Fibroblast of mammary gland (primary cell): ENCODE measurements around the gene HDGFL1.
A peak's percentile ranks its signal among the peaks of the same experiment; 100 is the strongest.

ENCODE experiments used
- DNase-seq: peaks from one replicate; pipeline ENCODE4 v3.0.0-alpha.2; 2010; ENCODE audit warnings: low read depth
- H3K4me3 ChIP-seq: 2 replicates; pipeline ENCODE4 v1.5.1; 2011; ENCODE audit warnings: low read depth, mild to moderate bottlenecking, low read length, moderate library complexity; ENCODE audit not compliant: control insufficient read depth
- TF ChIP-seq, protein P1 (sequence below): conservative IDR thresholded peaks from 2 replicates; pipeline ENCODE4 v1.5.1; 2011; ENCODE audit warnings: low read depth, low read length, inconsistent platforms; ENCODE audit not compliant: control insufficient read depth, insufficient read depth

The HDGFL1 gene

DNA sequence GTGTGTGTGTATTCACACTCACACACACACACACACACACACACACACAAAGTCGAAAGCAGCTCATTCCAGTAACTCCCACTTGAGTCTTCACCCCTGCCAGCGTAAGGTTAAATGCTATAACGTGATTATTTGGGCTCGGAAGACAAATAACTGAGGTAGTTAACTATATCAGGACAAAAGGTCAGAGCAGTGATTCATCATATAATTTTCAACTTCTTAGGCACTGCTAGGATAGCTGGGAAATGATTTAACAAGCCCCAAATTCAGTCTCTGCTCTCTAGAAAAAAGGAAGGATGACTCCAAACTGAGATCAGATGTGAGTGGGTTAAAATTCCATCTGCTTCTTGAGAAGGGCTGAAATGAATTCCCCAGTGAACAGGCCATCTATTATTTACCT is 30.7 kb downstream of the HDGFL1 start:
- H3K4me3 ChIP-seq, result no peak overlapping the region
- TF ChIP-seq, protein P1, sequence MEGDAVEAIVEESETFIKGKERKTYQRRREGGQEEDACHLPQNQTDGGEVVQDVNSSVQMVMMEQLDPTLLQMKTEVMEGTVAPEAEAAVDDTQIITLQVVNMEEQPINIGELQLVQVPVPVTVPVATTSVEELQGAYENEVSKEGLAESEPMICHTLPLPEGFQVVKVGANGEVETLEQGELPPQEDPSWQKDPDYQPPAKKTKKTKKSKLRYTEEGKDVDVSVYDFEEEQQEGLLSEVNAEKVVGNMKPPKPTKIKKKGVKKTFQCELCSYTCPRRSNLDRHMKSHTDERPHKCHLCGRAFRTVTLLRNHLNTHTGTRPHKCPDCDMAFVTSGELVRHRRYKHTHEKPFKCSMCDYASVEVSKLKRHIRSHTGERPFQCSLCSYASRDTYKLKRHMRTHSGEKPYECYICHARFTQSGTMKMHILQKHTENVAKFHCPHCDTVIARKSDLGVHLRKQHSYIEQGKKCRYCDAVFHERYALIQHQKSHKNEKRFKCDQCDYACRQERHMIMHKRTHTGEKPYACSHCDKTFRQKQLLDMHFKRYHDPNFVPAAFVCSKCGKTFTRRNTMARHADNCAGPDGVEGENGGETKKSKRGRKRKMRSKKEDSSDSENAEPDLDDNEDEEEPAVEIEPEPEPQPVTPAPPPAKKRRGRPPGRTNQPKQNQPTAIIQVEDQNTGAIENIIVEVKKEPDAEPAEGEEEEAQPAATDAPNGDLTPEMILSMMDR, result no peak
- peak; percentile 66 for DNase-seq

DNA sequence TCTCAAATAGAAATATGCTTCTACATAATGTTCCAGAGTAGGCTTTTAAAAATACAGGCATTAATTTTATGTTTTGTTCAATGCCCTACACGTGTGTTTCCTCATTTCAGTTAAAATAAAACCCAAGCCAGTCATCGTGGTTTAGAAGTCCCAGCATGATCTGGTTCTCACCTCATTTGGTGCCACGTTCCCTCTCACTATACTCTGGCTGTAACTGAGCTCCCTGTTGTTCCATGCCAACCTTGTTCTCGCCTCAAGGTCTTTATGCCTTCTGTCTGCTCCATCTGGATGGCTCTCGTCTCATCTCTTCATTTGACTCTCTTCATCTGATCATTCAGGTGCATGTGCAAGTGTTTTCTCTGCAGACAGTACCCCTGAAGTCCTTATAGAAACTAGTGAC is 32.6 kb downstream of the HDGFL1 start:
- no peak for DNase-seq
- no peak overlapping the region for H3K4me3 ChIP-seq
- TF ChIP-seq, protein P1, result no peak

DNA sequence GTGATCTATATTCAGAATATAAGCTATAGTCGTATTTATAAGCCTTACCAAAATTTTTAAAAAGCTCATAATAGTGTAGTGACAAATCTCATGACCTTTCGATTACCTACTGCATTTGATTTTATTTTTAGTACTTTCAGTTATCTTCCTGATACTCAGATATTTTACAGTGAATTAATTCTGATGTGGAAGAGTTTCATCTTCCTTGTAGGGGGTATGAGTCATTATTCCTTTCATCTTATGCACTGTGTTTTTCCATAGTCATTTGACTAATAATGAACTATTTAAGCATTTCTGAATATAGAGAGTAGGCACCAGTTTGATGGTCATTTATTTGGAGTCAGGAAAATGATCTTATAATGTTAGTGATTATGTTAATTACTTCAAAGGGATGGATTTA is 36.4 kb downstream of the HDGFL1 start:
- TF ChIP-seq, protein P1, result no peak
- peak; percentile 24 for DNase-seq
- no peak overlapping the region for H3K4me3 ChIP-seq

DNA sequence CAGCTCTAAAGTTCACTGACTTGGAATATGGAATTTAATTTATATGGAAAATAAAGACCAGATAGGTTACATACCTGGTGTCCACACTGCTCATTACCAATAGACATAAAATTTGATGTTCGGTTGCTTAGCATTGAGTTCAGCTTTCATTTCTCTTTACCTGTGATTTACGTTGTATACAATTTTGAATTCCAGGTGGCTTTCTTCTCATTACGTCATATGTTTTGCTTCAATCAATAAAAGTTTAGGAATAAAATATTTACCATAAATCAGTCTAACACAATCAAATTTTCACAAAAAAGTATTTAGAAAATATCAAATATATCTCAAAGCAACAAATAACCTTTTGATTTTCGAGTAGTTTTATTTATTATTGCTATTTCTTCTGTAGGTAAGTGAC is 40.8 kb downstream of the HDGFL1 start:
- TF ChIP-seq, protein P1, result no peak
- H3K4me3 ChIP-seq, result no peak overlapping the region
- DNase-seq, result no peak

DNA sequence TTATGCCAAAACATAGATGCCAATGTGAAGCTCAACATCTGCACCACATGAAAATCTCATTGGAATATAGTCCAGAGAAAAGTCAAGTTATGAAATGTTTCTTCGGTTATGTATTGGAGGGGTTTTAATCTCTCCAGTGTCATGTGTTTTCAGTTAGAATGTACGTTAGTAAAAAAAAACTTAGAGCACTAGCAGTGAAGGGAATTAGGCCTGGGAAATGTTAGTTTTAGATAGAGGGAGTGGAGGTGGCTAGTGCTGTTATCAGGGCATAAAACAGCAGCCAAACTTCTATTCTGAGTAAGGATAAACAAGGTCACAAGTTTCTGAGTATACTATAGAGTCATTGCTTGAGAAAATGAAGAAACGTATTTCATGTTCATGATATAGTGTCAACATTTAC is 42.9 kb downstream of the HDGFL1 start:
- no peak for DNase-seq
- TF ChIP-seq, protein P1, result no peak
- H3K4me3 ChIP-seq, result no peak overlapping the region

DNA sequence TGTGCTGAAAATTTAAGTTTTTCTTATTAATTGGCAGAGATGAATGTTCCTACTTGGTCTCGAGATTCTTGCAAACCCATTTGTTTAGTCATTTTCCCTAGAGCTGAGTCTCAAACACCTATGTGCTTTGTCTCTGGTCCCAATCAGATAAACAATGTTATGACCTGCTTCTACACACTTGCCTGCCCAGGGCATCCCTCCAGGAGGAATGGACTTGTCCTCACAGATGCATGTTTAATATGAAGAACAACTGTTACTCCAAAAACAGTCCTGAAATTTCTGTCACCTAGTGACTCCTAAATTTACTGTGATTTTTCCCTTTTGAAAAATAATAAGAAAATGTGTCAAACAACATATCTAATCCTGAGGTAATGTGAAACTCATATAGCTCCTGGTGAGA is 43.7 kb downstream of the HDGFL1 start:
- TF ChIP-seq, protein P1, result no peak
- no peak for DNase-seq
- H3K4me3 ChIP-seq, result no peak overlapping the region

DNA sequence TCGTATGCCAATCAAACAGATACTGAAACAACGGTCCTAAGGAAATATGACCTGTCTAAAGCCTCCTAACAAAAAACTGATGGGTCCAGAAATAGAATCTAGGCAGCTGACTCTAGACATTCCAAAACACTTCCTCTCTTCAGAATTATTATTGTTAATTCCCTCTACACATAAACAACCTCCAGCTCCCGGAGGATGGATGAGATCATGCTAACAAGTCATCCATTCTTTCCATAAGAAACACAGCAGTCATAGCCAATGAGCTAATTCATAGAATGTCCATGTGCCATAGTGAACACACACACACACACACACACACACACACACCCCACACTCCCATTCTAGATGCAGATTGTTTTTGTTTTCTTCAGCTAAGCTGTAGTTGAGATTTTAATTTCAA is 44.3 kb downstream of the HDGFL1 start:
- peak; percentile 83 for DNase-seq
- H3K4me3 ChIP-seq, result no peak overlapping the region
- TF ChIP-seq, protein P1, result no peak
